Measurements from ENCODE around the gene DGCR2. TPM values are rescaled to one million over a fixed set of nuclear protein-coding genes. Genes with fewer than 3 reads are reported as not detected.

The DGCR2 gene
- total and polyA plus RNA-seq, 9 donors: 23.9 to 71.9 (median 59.1) TPM

DNA sequence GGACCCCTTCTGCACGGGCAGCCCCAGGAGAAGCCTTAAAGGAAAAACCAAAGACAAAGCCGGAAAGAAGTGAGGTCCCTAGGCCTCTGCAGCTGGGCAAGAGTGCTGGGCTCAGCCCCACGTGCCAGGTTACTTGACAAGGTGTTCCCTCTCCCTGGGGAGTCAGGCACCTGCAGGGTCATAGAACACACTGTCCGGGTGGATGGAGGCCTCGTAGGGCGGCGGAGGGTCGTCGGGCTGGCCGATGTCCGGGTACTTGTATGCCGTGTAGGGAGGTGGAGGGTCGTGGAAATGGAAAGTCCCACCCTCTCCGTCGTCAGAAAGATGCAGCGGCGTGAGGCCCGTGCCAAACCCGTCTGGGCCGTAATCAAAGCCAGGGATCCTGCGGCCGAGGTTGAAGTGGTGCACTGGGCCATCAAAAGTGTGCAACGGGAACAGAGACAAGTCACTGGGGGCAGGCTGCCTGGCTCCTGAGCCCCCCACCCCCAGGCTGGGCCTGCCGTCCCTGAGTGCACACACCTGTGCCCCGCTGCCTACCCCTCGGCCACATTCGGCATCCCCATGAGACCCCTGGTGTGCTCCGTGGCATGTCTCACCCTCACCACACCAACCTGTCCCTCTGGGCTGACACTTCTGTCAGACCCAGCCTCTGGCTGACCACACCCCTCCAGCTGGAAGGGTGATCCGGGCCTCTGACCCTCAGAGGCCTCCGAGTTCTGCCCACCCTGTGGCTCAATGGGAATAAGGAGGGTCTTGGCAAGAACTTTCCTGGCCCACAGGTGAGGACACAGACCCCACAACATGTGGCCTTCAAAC is 81.1 kb downstream of the DGCR2 start:
- intact Hi-C loops (cut with DNase I): loop anchor here in 1 of 4 donors (10.0 kb wide), 1 partner anchor 504 kb away; no protein-coding TSS in a partner anchor
- H3K36me3 ChIP-seq: no peaks in the 10 kb centered on the region
- WGBS, 3 donors: 84 to 86% (median 85%) methylated on average over 30 of the region's 30 CpGs

DNA sequence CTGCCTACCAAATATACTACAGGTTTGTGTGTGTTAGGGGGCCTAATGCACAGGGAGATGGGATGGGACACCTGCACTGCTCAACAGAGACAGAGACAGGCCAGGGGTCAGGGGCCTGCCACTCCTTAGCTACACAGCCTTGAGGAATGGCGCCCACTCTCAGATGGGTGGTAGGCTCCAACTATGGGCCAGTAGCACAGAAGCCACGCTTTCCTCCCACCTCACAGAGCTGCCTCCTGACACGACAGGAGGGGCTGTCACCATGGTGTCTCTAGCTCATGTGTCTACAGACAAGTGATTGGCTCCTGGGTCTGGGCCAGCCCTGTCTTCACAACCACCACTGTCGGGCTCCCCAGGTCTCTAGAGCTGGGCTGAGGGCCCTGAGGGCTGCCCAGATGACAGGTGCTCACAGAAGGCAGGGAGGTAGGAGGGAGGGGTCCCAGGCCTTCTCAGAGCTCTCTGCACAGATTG is 81.8 kb downstream of the DGCR2 start:
- WGBS, 3 donors: 80 to 90% (median 81%) methylated on average over 4 of the region's 4 CpGs
- DNase-seq: peak in 1 of 5 donors; percentile 27
- H3K36me3 ChIP-seq: no peaks in the 10 kb centered on the region

More for the DNA sequence above, 81.1 kb downstream of the DGCR2 start:
- no peak for TF ChIP-seq POLR2A (IDR thresholded peaks at IDR 0.05)
- no peak for TF ChIP-seq EP300 (IDR thresholded peaks at IDR 0.05)
- TF ChIP-seq, protein P1, sequence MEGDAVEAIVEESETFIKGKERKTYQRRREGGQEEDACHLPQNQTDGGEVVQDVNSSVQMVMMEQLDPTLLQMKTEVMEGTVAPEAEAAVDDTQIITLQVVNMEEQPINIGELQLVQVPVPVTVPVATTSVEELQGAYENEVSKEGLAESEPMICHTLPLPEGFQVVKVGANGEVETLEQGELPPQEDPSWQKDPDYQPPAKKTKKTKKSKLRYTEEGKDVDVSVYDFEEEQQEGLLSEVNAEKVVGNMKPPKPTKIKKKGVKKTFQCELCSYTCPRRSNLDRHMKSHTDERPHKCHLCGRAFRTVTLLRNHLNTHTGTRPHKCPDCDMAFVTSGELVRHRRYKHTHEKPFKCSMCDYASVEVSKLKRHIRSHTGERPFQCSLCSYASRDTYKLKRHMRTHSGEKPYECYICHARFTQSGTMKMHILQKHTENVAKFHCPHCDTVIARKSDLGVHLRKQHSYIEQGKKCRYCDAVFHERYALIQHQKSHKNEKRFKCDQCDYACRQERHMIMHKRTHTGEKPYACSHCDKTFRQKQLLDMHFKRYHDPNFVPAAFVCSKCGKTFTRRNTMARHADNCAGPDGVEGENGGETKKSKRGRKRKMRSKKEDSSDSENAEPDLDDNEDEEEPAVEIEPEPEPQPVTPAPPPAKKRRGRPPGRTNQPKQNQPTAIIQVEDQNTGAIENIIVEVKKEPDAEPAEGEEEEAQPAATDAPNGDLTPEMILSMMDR (IDR thresholded peaks at IDR 0.05): no peak
- no peaks in the 10 kb centered on the region for H3K4me1 ChIP-seq (ENCODE audit: insufficient read depth)
- no peaks in the 10 kb centered on the region for H3K27me3 ChIP-seq
- DNase-seq: peak in 1 of 5 donors; percentile 31
- no peak overlapping the region for H3K27ac ChIP-seq
- H3K4me3 ChIP-seq: no peak overlapping the region
- no peaks in the 10 kb centered on the region for H3K9me3 ChIP-seq

DNA sequence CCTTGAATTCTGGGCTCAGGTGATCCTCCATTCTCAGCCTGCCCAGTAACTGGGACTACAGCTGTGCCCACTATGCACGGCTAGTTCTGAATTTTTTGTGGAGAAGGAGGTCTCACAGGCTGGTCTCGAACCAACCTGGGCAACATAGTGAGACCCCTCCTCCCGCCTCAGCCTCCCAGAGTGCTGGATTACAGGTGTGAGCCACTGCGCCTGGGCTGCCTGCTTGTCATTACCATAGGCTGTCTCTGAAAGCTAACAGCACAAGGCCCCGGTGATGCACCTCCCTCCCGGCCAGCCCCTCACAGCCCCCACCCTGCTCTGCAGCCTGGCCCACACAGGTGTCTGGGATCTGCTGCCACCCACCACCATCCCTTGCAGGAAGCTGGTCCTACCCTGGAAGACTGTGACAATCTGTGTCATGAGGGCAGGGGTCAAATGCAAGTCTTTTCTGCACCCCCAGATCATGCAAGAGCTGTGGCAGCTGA is 82.4 kb downstream of the DGCR2 start:
- Histone ChIP-seq H3K27ac (no peak overlapping the region), H3K4me1 (ENCODE audit: insufficient read depth) (no peaks in the 10 kb centered on the region), H3K36me3 (no peaks in the 10 kb centered on the region), H3K27me3 (no peaks in the 10 kb centered on the region), H3K4me3 (no peak overlapping the region), H3K9me3 (no peaks in the 10 kb centered on the region)
- WGBS, 3 donors: 76 to 88% (median 78%) methylated on average over 6 of the region's 6 CpGs
- no peak for TF ChIP-seq POLR2A (IDR thresholded peaks at IDR 0.05)
- TF ChIP-seq, protein P1 (IDR thresholded peaks at IDR 0.05): no peak
- no peak for TF ChIP-seq EP300 (IDR thresholded peaks at IDR 0.05)
- peak in 1 of 5 donors; percentile 29 for DNase-seq
- intact Hi-C loops (cut with DNase I): loop anchor here in 1 of 4 donors (10.0 kb wide), 1 partner anchor 505 kb away; no protein-coding TSS in a partner anchor

More for the DNA sequence above, 81.8 kb downstream of the DGCR2 start:
- Histone ChIP-seq H3K9me3 (no peaks in the 10 kb centered on the region), H3K4me1 (ENCODE audit: insufficient read depth) (no peaks in the 10 kb centered on the region), H3K27ac (no peak overlapping the region), H3K27me3 (no peaks in the 10 kb centered on the region), H3K4me3 (no peak overlapping the region)
- intact Hi-C loops (cut with DNase I): loop anchor here in 1 of 4 donors (10.0 kb wide), 1 partner anchor 504 kb away; no protein-coding TSS in a partner anchor
- no peak for TF ChIP-seq EP300 (IDR thresholded peaks at IDR 0.05)
- TF ChIP-seq, protein P1 (IDR thresholded peaks at IDR 0.05): no peak
- TF ChIP-seq POLR2A (IDR thresholded peaks at IDR 0.05): no peak

DNA sequence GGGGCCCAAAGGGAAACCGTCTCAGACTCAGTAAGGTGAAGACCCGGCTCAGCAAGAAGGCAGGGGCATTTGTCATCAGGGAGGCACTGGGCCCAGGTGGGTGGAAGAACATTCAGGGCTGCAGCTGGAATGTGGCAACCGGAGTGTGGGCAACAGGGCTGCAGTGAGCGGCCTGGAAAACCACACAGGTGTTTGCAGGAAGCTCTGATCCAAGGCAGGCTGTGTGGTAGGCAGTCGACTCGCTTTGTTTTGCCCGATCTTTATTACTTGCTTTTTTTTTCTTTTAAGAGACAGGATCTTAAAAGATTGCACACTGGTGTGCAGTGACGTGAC is 82.8 kb downstream of the DGCR2 start:
- TF ChIP-seq EP300 (IDR thresholded peaks at IDR 0.05): no peak
- TF ChIP-seq POLR2A (IDR thresholded peaks at IDR 0.05): no peak
- TF ChIP-seq, protein P1 (IDR thresholded peaks at IDR 0.05): no peak
- no peaks in the 10 kb centered on the region for H3K27me3 ChIP-seq
- H3K36me3 ChIP-seq: no peaks in the 10 kb centered on the region
- H3K9me3 ChIP-seq: no peaks in the 10 kb centered on the region
- no peak overlapping the region for H3K27ac ChIP-seq
- no peak for DNase-seq
- 79 to 83% (median 81%) methylated on average over 8 of the region's 8 CpGs for WGBS, 3 donors
- intact Hi-C loops (cut with DNase I): no loop called here
- no peaks in the 10 kb centered on the region for H3K4me1 ChIP-seq (ENCODE audit: insufficient read depth)
- H3K4me3 ChIP-seq: no peak overlapping the region
